Right lobe of liver (tissue), 6 donors: Measurements from ENCODE around the gene RANBP17. TPM values are rescaled to one million over a fixed set of nuclear protein-coding genes. Genes with fewer than 3 reads are reported as not detected.
"Not testable (repeated sequence)": the region's sequence is repeated elsewhere in the genome, so short reads cannot be mapped to it uniquely, and the experiment has no call there.

Experiments used
- ATAC-seq, 4 donors: fragments of 200-7000 bp; cut with Tn5 transposase; one replicate each; pipeline ENCODE4 v1.9.1; 2020; ENCODE audit warnings: mild to moderate bottlenecking in 4 of 4, moderate library complexity in 4 of 4
- DNase-seq, 3 donors: peaks; one replicate each; pipeline ENCODE4 v3.0.0-alpha.2; 2020
- H3K27ac ChIP-seq, 3 donors: fragments of 200-600 bp; one replicate each; pipeline ENCODE4 v1.8.0; 2022
- H3K27me3 ChIP-seq, 2 donors: fragments of 200-600 bp; one replicate each; pipeline ENCODE4 v1.8.0; 2022
- H3K36me3 ChIP-seq, 4 donors: fragments of 200-600 bp; sonication (generic) in 1 of 4; one replicate each; pipeline versions ENCODE4 v1.5.1 to v1.8.0; 2017 to 2022; ENCODE audit warnings: control low read depth in 1 of 4
- H3K4me1 ChIP-seq, 4 donors: fragments of 200-600 bp; sonication (generic) in 1 of 4; one replicate each; pipeline versions ENCODE4 v1.5.1 to v1.8.0; 2017 to 2022; ENCODE audit warnings: control low read depth in 1 of 4
- H3K4me3 ChIP-seq, 3 donors: fragments of 200-600 bp; one replicate each; pipeline ENCODE4 v1.8.0; 2022
- H3K9me3 ChIP-seq, 4 donors: fragments of 200-600 bp; sonication (generic) in 1 of 4; one replicate each; pipeline versions ENCODE4 v1.5.1 to v1.8.0; 2017 to 2022; ENCODE audit warnings: control low read depth in 1 of 4
- POLR2A ChIP-seq: fragments of 450-650 bp; IDR thresholded peaks from one replicate; pipeline ENCODE4 v1.6.1; 2017; ENCODE audit warnings: antibody characterized with exemption, mild to moderate bottlenecking
- WGBS: methylation state at CpG from one replicate; pipeline ENCODE4 v1.1.6; 2018; ENCODE audit warnings: low coverage, low lambda C conversion rate; ENCODE audit not compliant: insufficient coverage; ENCODE audit errors: missing lambda C conversion rate; 5-methylcytosine and 5-hydroxymethylcytosine counted together
- intact Hi-C, 2 donors: fragments of 100-400 bp; cut with DNase I; formaldehyde crosslinking; loops; one replicate each; pipeline versions ENCODE4 v1.11.2 to v1.14.1; 2022
- total RNA-seq, 6 experiments: library from RNA; depleted of rRNA in 2 of 6; stranded (reverse); fragments of >200 nt in 2 of 6; fragmentation: NEBNext Ultra II Directional in 3 of 6; extraction: Animal tissue kit (Norgen Biotek cat#: 25700) in 3 of 6; gene quantifications; one replicate each; pipeline versions ENCODE4 v1.1.0 to v1.2.4, GENCODE V29; 2016 to 2023
- TF ChIP-seq, protein P1 (sequence below), 4 donors: fragments of 200-600 bp in 3 of 4; fragments of 450-650 bp in 1 of 4; IDR thresholded peaks; one replicate each; pipeline versions ENCODE4 v1.5.1 to v1.8.0; 2016 to 2022; ENCODE audit warnings: antibody characterized with exemption in 4 of 4, mild to moderate bottlenecking in 2 of 4
- donor health status: DM: no; HTN: yes; CAD: no.
- donor health status: DM: no; HTN: no; CAD: no.
- donor health status: DM: no; HTN: no; CAD: no.
- donor health status: DM: no; HTN: yes; CAD: no.
- donor health status: DM: no; HTN: yes; CAD: no.

The RANBP17 gene
- total RNA-seq, 6 experiments from 2014 or later = 1.5 to 5.7 (median 4.7) TPM

GRCh38 chr5:170867825-170868224 is 6.0 kb downstream of the RANBP17 start:
- WGBS = 67% methylated on average over 1 of the region's 1 CpG
- intact Hi-C loops = no loop called here

DNA sequence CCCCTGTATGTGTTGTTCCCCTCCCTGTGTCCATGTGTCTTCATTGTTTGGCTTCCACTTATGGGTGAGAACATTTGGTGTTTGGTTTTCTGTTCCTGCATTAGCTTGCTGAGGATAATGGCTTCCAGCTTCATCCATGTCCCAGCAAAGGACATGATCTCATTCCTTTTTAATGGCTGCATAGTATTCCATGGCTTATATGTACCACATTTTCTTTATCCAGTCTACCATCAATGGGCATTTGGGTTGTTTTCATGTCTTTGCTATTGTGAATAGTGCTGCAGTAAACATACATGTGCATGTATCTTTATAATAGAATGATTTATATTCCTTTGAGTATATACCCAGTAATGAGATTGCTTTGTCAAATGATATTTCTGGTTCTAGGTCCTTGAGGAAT is 8.6 kb downstream of the RANBP17 start:
- H3K4me3 ChIP-seq, H3K36me3 ChIP-seq, intact Hi-C loops, H3K4me1 ChIP-seq, ATAC-seq, H3K27me3 ChIP-seq, H3K27ac ChIP-seq, DNase-seq, H3K9me3 ChIP-seq: not testable (repeated sequence)

More at GRCh38 chr5:170867825-170868224, 6.0 kb downstream of the RANBP17 start:
- no peaks in the 10 kb centered on the region for H3K9me3 ChIP-seq
- ATAC-seq (no peak), DNase-seq (no peak)
- H3K4me1 ChIP-seq = no peaks in the 10 kb centered on the region
- H3K4me3 ChIP-seq = no peak overlapping the region
- TF ChIP-seq, protein P1, sequence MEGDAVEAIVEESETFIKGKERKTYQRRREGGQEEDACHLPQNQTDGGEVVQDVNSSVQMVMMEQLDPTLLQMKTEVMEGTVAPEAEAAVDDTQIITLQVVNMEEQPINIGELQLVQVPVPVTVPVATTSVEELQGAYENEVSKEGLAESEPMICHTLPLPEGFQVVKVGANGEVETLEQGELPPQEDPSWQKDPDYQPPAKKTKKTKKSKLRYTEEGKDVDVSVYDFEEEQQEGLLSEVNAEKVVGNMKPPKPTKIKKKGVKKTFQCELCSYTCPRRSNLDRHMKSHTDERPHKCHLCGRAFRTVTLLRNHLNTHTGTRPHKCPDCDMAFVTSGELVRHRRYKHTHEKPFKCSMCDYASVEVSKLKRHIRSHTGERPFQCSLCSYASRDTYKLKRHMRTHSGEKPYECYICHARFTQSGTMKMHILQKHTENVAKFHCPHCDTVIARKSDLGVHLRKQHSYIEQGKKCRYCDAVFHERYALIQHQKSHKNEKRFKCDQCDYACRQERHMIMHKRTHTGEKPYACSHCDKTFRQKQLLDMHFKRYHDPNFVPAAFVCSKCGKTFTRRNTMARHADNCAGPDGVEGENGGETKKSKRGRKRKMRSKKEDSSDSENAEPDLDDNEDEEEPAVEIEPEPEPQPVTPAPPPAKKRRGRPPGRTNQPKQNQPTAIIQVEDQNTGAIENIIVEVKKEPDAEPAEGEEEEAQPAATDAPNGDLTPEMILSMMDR (IDR thresholded peaks at IDR 0.05) = no peak
- no peak for TF ChIP-seq POLR2A
- no peaks in the 10 kb centered on the region for H3K36me3 ChIP-seq
- no peaks in the 10 kb centered on the region for H3K27me3 ChIP-seq
- H3K27ac ChIP-seq = no peak overlapping the region

- H3K4me3 ChIP-seq = no peak overlapping the region
- no peaks in the 10 kb centered on the region for H3K4me1 ChIP-seq
- DNase-seq = no peak
- H3K27me3 ChIP-seq = no peaks in the 10 kb centered on the region
- no peaks in the 10 kb centered on the region for H3K9me3 ChIP-seq
- WGBS = 88% methylated on average over 2 of the region's 2 CpGs
- no peaks in the 10 kb centered on the region for H3K36me3 ChIP-seq
- no peak overlapping the region for H3K27ac ChIP-seq
- intact Hi-C loops = no loop called here
- TF ChIP-seq, protein P1 (IDR thresholded peaks at IDR 0.05) = no peak
- ATAC-seq = no peak
Measured at GRCh38 chr5:170874017-170874416, 12.2 kb downstream of the RANBP17 start.

- Histone ChIP-seq H3K4me3 (no peak overlapping the region), H3K36me3 (no peaks in the 10 kb centered on the region)
- intact Hi-C loops = no loop called here
Measured at GRCh38 chr5:170875811-170876210, 14.0 kb downstream of the RANBP17 start.

DNA sequence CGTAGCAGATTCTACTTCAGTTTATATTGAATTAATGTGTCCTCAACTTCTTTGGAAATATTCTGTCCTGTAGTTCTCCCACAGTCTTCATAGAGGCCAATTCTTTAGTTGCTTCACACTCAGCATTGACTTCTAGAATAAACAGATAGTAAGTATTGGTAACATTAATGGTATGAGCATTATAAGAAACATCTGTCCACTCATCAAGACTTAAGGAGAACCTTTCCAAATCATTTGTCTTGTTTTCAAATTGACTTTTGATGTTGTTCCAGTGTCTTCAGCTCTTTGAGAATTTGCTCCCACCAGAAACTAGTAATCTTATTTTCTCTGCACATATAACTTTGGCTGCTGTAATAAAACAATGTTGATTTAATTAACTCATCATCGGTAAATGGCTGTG is 18.3 kb downstream of the RANBP17 start:
- Histone ChIP-seq H3K4me3 (no peak overlapping the region), H3K27ac (no peak overlapping the region), H3K9me3 (no peaks in the 10 kb centered on the region), H3K36me3 (no peaks in the 10 kb centered on the region), H3K27me3 (no peaks in the 10 kb centered on the region), H3K4me1 (no peaks in the 10 kb centered on the region)
- no peak for ATAC-seq
- TF ChIP-seq POLR2A = no peak
- TF ChIP-seq, protein P1 (IDR thresholded peaks at IDR 0.05) = no peak
- WGBS = 83% methylated on average over 2 of the region's 2 CpGs
- no peak for DNase-seq
- intact Hi-C loops = no loop called here

More at GRCh38 chr5:170875811-170876210, 14.0 kb downstream of the RANBP17 start:
- no peak for TF ChIP-seq POLR2A
- TF ChIP-seq, protein P1 (IDR thresholded peaks at IDR 0.05) = no peak
- no peaks in the 10 kb centered on the region for H3K27me3 ChIP-seq
- no peaks in the 10 kb centered on the region for H3K4me1 ChIP-seq
- no peaks in the 10 kb centered on the region for H3K9me3 ChIP-seq
- 83% methylated on average over 1 of the region's 4 CpGs for WGBS
- DNase-seq (no peak), ATAC-seq (no peak)
- H3K27ac ChIP-seq = no peak overlapping the region
